Thoracic aorta (tissue), 2 donors: ENCODE measurements around the gene C4B. TPM values are rescaled to one million over a fixed set of nuclear protein-coding genes. Genes with fewer than 3 reads are reported as not detected.

Source experiments
- ATAC-seq: fragments of 150-250 bp; one replicate; pipeline ENCODE4 v1.8.0; 2017; ENCODE audit warnings: low read depth; ENCODE audit not compliant: insufficient number of reproducible peaks, low FRiP score
- DNase-seq: peaks from one replicate; pipeline ENCODE4 v3.0.0-alpha.2; 2020; ENCODE audit warnings: low spot score
- H3K27ac ChIP-seq, 2 donors: fragments of 200-600 bp; sonication (generic); 1 replicate in 1 of 2; 2 replicates in 1 of 2; pipeline ENCODE4 v1.5.1; 2016; ENCODE audit warnings: mild to moderate bottlenecking in 2 of 2, moderate library complexity in 2 of 2
- H3K27me3 ChIP-seq: fragments of 200-600 bp; sonication (generic); replicated peaks from 2 replicates; pipeline ENCODE4 v1.6.0; 2016; ENCODE audit warnings: mild to moderate bottlenecking; ENCODE audit not compliant: insufficient read depth
- H3K36me3 ChIP-seq: fragments of 200-600 bp; sonication (generic); one replicate; pipeline ENCODE4 v1.5.1; 2016
- H3K4me1 ChIP-seq, 2 donors: fragments of 200-600 bp; sonication (generic); 1 replicate in 1 of 2; 2 replicates in 1 of 2; pipeline versions ENCODE4 v1.5.1 to v1.6.0; 2016; ENCODE audit warnings: low read depth in 2 of 2, mild to moderate bottlenecking in 1 of 2; ENCODE audit not compliant: control insufficient read depth in 1 of 2
- H3K4me3 ChIP-seq: fragments of 200-600 bp; sonication (generic); 2 replicates; pipeline ENCODE4 v1.5.1; 2016; ENCODE audit warnings: mild to moderate bottlenecking
- H3K9me3 ChIP-seq: fragments of 200-600 bp; sonication (generic); 2 replicates; pipeline ENCODE4 v1.5.1; 2016
- total RNA-seq, 2 donors: library from RNA; depleted of rRNA; stranded (reverse); fragments of >200 nt; gene quantifications; one replicate each; pipeline versions ENCODE4 v1.1.0 to v1.2.3, GENCODE V29; 2016
- TF ChIP-seq, protein P1 (sequence below): fragments of 200-600 bp; sonication (generic); IDR thresholded peaks from one replicate; pipeline ENCODE4 v1.5.1; 2019; ENCODE audit warnings: antibody characterized with exemption

The C4B gene
- total RNA-seq, 2 donors from 2014 or later, result 44.3 to 108 TPM

DNA sequence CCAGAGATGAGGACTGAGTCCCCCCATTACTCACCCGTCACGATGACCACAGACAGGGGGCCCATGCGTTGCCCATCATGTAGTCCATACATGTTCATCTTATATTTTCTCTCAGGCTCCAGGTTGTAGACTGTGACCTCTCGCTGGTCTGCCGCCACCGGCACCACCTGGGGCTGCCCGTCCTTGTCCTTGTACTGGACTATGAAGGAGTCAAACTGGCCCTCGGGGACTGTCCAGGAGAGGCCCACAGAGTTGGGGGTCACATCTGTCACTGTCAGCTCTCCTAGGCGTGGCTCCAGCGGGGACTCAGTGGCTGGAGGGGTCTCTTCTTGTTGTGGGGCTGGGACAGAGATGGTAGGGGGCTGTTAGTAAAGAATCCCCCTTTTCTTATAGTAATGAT, 59.0 kb downstream of the C4B start:
- Histone ChIP-seq H3K27ac (no peak overlapping the region), H3K36me3 (peaks cover 18% of the 10 kb centered on the region), H3K4me1 (peaks cover 9 to 18% of the 10 kb centered on the region in 2 donors), H3K9me3 (no peaks in the 10 kb centered on the region), H3K4me3 (no peak overlapping the region), H3K27me3 (no peaks in the 10 kb centered on the region)
- ATAC-seq, result no peak
- DNase-seq, result no peak
- TF ChIP-seq, protein P1, sequence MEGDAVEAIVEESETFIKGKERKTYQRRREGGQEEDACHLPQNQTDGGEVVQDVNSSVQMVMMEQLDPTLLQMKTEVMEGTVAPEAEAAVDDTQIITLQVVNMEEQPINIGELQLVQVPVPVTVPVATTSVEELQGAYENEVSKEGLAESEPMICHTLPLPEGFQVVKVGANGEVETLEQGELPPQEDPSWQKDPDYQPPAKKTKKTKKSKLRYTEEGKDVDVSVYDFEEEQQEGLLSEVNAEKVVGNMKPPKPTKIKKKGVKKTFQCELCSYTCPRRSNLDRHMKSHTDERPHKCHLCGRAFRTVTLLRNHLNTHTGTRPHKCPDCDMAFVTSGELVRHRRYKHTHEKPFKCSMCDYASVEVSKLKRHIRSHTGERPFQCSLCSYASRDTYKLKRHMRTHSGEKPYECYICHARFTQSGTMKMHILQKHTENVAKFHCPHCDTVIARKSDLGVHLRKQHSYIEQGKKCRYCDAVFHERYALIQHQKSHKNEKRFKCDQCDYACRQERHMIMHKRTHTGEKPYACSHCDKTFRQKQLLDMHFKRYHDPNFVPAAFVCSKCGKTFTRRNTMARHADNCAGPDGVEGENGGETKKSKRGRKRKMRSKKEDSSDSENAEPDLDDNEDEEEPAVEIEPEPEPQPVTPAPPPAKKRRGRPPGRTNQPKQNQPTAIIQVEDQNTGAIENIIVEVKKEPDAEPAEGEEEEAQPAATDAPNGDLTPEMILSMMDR, result no peak

DNA sequence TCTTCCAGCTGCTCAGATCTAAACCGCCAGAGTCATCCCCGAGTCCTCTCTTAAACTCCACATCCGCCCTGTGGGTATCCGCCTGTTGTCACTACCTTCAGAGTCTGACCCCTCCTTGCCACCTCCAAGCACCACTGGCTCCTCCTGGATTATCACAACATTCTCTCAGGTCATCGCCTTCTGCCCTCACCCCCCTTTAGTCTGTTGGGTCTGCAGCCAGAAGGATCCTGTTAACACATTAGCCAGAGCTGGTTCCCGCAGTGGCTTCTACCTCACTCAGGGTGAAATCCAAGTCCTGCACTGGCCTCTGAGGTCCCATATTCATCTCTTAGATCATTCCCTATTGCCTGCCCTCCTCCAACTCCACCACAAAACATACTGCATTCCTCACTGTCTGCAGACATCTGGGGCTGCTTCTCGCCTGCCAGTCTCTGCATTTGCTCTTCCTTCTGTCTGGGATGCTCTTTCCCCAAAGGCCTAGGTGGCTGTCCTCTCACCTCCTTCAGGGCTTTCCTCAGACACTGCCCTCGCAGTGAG, 60.5 kb downstream of the C4B start:
- DNase-seq (no peak), ATAC-seq (no peak)
- no peaks in the 10 kb centered on the region for H3K9me3 ChIP-seq
- TF ChIP-seq, protein P1, result no peak
- H3K27me3 ChIP-seq, result no peaks in the 10 kb centered on the region
- H3K36me3 ChIP-seq, result peaks cover 11% of the 10 kb centered on the region
- H3K4me3 ChIP-seq, result no peak overlapping the region
- no peak overlapping the region for H3K27ac ChIP-seq
- H3K4me1 ChIP-seq, result peaks cover 9 to 18% of the 10 kb centered on the region in 2 donors

DNA sequence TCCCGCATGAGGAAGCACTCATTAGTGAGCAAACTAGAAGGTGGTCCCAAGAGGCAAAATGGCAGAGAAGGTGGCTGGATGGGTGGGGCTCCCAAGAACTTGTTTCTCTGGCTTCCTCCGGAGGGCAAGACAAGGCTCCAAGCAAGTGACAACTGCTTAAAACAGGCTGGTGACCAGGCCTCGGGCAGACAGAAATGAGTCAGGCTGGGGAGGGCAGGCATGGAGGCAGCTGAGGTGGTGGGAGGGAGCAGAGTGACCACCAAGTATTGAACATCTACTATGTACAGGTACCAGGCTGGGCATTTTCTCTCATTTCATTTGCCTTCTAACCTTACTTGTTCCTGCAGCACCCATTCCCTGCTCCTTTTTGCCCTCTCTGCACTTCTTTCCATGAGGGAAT, 61.2 kb downstream of the C4B start:
- peaks cover 11% of the 10 kb centered on the region for H3K36me3 ChIP-seq
- DNase-seq, result no peak
- no peaks in the 10 kb centered on the region for H3K27me3 ChIP-seq
- H3K4me3 ChIP-seq, result no peak overlapping the region
- peaks cover 7 to 18% of the 10 kb centered on the region in 2 donors for H3K4me1 ChIP-seq
- no peak overlapping the region for H3K27ac ChIP-seq
- TF ChIP-seq, protein P1, result no peak
- H3K9me3 ChIP-seq, result no peaks in the 10 kb centered on the region
- no peak for ATAC-seq

DNA sequence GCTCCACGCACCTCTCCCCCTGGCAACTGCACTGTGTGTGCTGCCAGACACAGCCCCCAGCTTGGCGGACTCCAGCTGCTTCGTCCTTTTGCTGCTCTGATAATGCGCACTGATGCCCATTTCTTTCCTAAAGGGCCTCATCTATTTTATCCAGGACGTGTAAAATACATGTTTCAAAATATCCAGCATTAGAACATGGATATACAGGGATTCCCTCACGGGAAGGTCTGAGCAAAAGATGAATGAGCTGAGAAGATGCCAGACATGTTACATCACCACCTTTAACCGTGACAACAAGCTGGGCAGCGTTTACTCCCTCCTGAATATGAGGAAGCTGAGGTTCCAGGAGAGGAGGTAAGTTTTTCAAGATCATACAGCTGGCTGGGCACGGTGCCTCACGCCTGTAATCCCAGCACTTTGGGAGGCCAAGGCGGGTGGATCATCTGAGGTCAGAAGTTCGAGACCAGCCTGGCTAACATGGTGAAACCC, 61.8 kb downstream of the C4B start:
- H3K27ac ChIP-seq, result peak overlapping the region; percentile 34 to 44
- DNase-seq (no peak), ATAC-seq (no peak)
- TF ChIP-seq, protein P1, result no peak
- H3K4me3 ChIP-seq, result no peak overlapping the region
- H3K36me3 ChIP-seq, result peaks cover 11% of the 10 kb centered on the region
- H3K9me3 ChIP-seq, result no peaks in the 10 kb centered on the region
- peaks cover 6 to 18% of the 10 kb centered on the region in 2 donors for H3K4me1 ChIP-seq
- no peaks in the 10 kb centered on the region for H3K27me3 ChIP-seq

DNA sequence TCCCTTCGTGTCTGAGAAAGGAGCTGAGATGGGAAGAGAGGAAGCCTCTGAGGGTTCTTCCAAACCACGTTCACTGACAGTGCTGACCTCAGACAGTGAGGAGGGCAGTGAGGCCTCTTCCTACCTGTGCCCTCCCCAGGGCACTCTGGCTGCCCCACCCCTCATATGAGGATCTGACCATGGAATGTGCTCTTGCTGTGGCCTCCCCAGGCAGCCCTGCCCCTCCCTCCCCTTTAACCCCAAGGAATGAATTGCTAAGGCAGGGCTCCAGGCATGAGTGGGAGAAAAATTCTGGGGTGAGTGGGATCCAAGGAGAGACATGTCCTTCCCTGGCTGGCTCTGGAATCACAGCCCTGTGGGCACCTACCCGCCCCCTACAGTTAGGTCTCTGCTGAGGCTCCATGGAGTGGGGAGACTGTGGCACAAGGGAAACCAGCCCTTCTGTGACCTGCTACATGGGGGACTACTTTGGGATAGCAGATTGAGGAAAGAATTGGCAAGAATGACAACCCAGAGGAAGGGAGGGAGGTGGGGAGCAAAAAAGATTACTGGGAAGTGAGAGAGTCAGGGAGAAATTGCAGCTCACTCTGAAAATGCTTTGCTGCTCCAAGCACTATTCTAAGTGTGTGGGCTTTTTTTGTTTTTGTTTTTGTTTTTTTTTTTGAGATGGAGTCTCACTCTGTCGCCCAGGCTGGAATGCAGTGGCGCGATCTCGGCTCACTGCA, 65.1 kb downstream of the C4B start:
- Histone ChIP-seq H3K36me3 (peaks cover 3% of the 10 kb centered on the region), H3K27ac (no peak overlapping the region), H3K27me3 (no peaks in the 10 kb centered on the region), H3K4me1 (peaks cover 24 to 32% of the 10 kb centered on the region in 2 donors), H3K4me3 (no peak overlapping the region), H3K9me3 (no peaks in the 10 kb centered on the region)
- ATAC-seq (no peak), DNase-seq (no peak)
- TF ChIP-seq, protein P1, result no peak
